Tibial nerve (tissue), 3 donors: ENCODE results near the gene EMILIN2.

Source experiments
- POLR2A ChIP-seq, 2 donors: fragments of 450-650 bp; IDR thresholded peaks; one replicate each; pipeline ENCODE4 v1.6.1; 2017; ENCODE audit warnings: antibody characterized with exemption in 2 of 2, mild to moderate bottlenecking in 2 of 2, moderate library complexity in 2 of 2
- TF ChIP-seq, protein P1 (sequence below), 5 experiments: fragments of 200-600 bp in 3 of 5; fragments of 450-650 bp in 2 of 5; sonication (generic) in 3 of 5; IDR thresholded peaks; one replicate each; pipeline ENCODE4 v1.5.1; 2016 to 2019; ENCODE audit warnings: antibody characterized with exemption in 5 of 5, mild to moderate bottlenecking in 3 of 5, moderate library complexity in 2 of 5

DNA sequence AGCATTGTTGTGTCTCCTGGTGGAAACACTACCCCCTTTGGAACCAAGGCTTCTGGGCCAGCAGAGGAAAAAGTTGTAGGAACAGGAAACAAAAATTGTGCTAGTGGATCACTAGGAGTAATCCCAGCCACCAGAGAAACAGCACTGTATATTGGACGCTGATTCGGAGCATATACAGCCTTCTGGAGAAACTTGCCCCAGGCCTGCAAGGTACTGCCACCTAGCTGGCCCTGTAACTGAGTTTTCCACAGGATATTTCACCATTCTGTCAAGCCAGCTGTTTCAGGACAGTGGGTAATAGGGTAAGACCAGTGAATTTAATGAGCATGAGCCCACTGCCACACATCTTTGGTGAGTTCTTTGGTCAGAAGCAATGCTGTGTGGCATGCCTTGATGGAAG lies 25.1 kb upstream of the EMILIN2 start:
- TF ChIP-seq POLR2A (IDR thresholded peaks at IDR 0.05): no peak
- TF ChIP-seq, protein P1, sequence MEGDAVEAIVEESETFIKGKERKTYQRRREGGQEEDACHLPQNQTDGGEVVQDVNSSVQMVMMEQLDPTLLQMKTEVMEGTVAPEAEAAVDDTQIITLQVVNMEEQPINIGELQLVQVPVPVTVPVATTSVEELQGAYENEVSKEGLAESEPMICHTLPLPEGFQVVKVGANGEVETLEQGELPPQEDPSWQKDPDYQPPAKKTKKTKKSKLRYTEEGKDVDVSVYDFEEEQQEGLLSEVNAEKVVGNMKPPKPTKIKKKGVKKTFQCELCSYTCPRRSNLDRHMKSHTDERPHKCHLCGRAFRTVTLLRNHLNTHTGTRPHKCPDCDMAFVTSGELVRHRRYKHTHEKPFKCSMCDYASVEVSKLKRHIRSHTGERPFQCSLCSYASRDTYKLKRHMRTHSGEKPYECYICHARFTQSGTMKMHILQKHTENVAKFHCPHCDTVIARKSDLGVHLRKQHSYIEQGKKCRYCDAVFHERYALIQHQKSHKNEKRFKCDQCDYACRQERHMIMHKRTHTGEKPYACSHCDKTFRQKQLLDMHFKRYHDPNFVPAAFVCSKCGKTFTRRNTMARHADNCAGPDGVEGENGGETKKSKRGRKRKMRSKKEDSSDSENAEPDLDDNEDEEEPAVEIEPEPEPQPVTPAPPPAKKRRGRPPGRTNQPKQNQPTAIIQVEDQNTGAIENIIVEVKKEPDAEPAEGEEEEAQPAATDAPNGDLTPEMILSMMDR (IDR thresholded peaks at IDR 0.05): no peak
